GM21737 (cell line): Measurements from ENCODE around the gene EPHB6.

Experiments used
- ATAC-seq: cut with Tn5 transposase; IDR thresholded peaks from one replicate; pipeline ENCODE4 v1.9.1; 2021; ENCODE audit warnings: mild to moderate bottlenecking, moderate library complexity; ENCODE audit not compliant: unreplicated experiment

Gene EPHB6

GRCh38 chr7:142832417-142832816 lies 22.5 kb upstream of the EPHB6 start:
- ATAC-seq, result no peak

DNA sequence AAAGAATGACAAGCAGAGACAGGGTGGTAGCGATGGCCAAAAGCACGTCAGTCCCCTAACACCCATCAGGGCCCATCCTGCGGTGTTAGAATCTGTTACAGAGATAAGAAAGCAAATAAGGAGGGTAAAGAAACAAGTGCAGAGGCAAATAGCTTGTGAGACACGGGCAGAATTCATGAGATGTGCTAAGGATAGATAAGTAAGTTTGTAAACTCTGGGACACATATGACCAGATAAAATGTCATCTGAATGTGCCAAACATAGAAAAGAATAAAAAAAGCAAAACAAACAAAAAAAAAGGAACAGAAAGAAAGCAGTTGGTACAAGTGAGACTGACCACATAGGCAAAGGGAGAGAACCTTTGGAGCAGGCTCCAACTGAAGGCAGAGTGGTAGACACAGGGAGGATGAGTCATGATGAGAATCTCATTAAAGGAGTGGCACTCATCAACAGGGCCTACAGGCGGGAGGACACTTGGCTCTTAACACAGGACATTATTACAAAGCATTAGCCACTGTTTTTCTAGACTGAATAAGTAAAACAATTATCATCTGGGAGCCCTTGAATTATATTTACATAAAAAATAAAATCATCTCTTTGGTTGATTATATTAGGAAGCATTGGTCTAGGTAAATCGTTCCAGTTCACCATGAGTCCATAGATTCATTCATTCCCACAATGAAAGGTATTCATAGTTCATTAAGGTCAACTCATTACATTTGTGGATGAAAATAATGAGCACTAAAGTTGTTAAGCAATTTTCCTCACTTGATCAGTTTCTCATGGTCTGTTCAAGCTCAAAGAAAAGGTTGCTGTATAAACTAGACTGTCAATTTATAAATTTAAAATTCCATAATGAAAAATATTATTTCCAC lies 21.5 kb upstream of the EPHB6 start:
- peak; percentile 66 for ATAC-seq

GRCh38 chr7:142835487-142835886 lies 19.4 kb upstream of the EPHB6 start:
- no peak for ATAC-seq

DNA sequence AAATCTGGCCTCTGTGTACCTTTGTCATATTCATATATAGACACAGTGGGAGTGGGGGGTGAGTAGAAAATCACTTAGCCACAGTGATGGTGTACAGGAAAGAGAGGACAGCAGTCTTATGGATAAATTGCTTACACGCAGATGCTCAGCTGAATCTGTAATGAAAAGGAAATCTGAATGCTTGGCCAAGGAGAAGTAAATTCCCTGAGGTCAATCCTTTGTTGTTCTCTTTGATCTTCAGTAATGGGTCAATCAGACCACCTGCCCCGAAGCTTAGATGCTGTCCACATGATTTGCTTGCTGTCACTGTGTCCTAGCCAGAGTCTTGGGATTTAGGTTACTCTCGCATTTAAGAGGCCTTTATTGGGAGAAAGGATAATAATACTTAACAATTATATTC lies 18.4 kb upstream of the EPHB6 start:
- no peak for ATAC-seq

DNA sequence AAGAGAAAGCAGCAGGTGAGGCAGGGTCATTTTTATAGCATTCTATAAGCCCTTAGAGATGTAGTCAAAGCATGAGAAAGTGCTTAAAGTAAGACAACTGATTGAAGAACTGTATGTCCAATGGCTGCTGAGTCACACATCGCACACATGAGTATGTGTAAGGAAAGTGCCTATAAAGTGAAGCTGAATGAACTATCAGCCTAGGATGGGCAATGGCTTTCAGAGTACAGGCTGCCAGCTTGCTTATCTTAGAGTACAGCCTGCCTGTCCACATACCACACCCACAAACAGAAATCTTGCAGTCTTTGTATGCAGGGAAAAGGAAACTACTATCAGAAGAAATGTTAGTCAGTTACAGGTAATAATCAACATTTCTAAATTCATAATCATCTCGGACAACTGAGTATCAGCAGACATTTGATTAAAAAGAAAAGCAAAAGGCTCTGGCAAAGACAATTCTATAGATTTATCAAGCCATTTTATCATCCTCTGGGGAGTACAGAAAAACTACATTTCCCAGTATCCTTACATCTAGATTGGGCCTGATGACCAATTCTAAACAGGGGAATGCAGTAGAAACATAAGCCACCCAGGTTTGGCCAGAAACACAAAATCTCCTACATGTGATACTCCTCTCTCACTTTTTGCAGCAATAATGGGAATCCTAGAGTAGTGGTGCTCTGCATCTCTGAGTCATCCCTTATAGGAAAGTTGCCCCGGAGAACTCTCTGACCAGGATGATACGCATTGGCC lies 16.2 kb upstream of the EPHB6 start:
- ATAC-seq, result no peak

- no peak for ATAC-seq
Measured at GRCh38 chr7:142842251-142842766, 12.6 kb upstream of the EPHB6 start.

DNA sequence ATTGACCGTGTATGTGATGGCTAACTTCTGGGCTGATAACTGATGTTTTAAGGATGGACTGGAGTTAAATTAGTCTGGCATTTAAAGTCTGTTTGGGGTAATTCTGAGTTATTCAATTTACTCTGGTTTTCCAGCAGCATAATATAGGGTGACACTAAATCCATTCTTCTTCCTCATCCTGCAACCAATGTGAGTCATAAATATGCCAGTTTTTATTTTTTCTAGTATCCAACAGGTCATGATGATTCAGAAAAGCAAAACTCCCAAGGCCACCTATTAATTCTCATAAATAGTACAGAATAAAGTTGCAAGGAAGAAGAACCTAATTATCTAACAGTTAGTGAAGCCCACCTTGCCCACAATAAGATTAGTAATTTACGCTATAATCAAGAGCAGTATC lies 7.5 kb upstream of the EPHB6 start:
- no peak for ATAC-seq

GRCh38 chr7:142851269-142851668 lies 3.6 kb upstream of the EPHB6 start:
- ATAC-seq, result no peak

DNA sequence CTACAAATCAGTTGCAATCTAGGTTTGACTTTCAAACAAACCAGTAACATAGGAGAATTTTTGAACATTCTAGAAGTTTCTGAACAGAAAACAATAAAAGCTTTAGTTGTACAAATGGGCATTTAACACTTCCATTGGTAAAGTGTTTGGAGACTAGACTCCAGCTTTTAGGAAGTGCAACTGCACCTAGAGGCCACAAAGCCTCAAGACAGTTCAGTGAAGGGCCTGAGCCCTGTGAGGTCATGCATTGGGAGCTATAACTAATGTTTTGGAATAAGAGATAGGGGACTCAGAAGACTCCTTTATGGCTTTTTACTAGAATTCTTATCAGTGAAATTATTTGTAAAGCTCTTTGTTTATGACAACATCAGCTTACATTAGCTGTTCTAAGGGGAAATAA lies 3.0 kb upstream of the EPHB6 start:
- ATAC-seq, result no peak

- ATAC-seq, result peak; percentile 76
Measured at GRCh38 chr7:142853739-142854371, 1.0 kb upstream of the EPHB6 start.

DNA sequence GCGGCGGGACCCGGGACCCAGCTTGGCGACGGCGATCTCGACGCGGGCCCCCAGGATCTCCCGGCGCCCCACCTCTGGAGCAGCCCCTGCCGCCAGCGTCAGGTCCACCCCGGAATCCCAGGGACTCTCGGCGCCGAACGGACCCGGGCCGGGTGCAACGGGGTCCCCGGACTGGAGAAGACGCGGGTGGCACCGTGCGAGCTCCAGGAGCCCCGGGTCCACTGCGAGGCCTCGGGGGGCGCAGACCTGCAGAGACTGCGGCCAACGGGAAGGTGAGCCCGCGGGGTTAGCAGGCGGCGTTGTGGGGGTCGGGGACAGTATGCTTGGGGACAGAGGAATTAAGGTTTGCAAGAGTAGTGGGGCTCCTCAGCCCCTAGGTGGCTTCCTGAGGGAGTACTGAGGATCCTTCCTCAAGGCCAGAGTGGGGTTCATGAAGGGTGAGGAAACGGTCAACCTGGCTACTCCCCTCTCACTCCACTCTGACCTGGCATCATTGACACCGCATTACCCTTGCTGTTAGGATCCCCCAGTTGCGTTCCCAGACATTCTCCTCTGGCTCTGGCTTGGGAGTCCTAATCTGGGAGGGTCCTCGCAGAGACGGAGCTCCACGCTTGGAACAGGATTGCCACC lies 353 bp downstream of the EPHB6 start:
- no peak for ATAC-seq

- ATAC-seq, result no peak
Measured at GRCh38 chr7:142855756-142856564, 1.1 kb downstream of the EPHB6 start.

- ATAC-seq, result no peak
Measured at GRCh38 chr7:142856565-142857245, 1.8 kb downstream of the EPHB6 start.

GRCh38 chr7:142857625-142858024 lies 2.7 kb downstream of the EPHB6 start:
- no peak for ATAC-seq

DNA sequence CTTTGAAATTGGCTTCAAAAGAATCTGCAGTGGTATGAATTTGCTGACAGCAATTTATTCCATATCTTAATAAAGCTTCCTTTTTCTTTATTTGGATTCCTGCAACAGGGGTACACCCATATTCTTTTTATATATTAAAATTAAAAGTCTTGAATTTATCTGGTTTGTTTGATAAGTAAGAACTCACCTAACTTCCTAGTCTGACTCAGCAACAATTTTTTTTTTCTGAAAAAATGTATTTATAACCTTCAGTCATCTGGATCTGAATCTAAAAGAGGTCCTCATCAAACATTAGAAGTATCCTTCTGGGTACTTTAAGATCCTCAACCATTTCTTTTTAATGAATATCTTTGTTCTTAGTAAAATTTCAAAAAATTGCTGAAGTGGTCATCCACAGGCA lies 4.5 kb downstream of the EPHB6 start:
- no peak for ATAC-seq

DNA sequence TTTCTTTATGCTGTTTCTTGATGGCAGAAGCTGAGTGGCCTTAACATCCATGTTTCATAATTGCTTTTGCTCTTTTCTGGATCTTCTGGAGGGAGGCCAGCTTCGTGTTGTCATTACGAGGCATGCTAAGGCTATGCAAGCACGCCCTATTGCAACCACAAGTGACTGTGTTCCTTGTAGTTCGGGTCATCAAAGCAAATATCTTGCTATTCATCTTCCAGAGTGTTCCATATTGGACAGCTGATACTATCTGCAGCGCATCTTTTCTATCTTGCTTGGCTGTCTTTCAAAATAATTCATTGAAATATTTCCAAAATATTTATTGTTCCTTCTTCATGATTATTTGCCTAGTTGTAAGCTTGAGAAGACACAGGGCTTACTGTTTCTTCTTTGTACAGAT lies 5.0 kb downstream of the EPHB6 start:
- ATAC-seq, result no peak

DNA sequence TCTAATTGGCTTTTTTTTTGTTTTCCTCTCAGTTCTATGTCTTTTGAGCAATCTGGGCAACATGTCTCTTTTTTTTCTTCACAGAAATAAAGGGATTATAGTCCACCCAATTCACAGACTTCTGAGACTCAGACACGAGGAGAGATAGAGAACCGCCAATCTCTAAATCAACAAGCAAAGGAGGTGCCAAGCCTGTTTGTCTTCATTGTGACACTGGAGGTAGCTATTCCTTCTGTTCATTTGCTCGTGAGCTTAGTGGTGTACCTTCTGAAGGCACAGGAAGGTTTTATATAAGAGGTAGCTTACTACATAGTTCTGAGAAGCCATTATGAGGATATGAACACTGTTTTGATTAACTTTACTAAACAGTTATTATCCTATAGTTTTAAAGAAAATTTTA lies 6.1 kb downstream of the EPHB6 start:
- ATAC-seq, result no peak

- no peak for ATAC-seq
Measured at GRCh38 chr7:142862351-142862750, 7.5 kb downstream of the EPHB6 start.

- ATAC-seq, result no peak
Measured at GRCh38 chr7:142862786-142863400, 8.0 kb downstream of the EPHB6 start.
